Thyroid gland (tissue), 4 donors: ENCODE measurements around the gene MPP3.

Experiments
- POLR2A ChIP-seq, 2 donors: fragments of 450-650 bp; IDR thresholded peaks; one replicate each; pipeline ENCODE4 v1.6.1; 2017; ENCODE audit warnings: antibody characterized with exemption in 2 of 2, mild to moderate bottlenecking in 2 of 2, moderate library complexity in 1 of 2
- TF ChIP-seq, protein P1 (sequence below), 6 experiments: fragments of 200-600 bp in 3 of 6; fragments of 450-650 bp in 3 of 6; sonication (generic) in 3 of 6; IDR thresholded peaks; one replicate each; pipeline ENCODE4 v1.5.1; 2016 to 2019; ENCODE audit warnings: antibody characterized with exemption in 6 of 6, mild to moderate bottlenecking in 2 of 6, inconsistent platforms in 1 of 6, moderate library complexity in 1 of 6

DNA sequence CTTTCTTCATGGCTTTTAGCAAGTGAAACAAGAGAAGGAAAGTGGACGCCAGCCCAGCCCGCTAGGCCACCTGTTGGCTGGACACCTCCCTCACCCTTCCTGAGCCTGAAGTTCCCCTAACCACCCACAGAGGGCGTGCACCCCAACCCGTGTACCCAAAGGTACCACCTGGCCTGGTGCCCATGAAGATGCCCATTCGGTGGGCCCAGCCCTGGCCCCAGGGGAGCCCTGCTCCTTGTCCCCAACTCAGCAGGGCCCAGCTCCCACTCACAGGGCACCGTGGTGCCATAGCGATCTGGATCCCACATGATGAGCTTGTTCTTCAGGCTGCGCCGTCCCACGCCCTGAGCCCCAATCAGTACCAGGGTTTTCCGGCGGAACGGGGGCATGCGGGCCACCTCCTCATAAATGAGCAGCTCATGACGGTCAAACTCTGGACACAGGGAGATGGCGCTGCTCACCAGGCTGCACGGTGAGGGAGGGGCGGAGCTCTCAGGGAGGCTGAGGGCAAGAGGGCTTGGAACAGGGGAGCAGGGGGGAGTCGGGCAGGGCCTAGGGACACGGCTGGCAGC lies 47.6 kb upstream of the MPP3 start:
- TF ChIP-seq, protein P1, sequence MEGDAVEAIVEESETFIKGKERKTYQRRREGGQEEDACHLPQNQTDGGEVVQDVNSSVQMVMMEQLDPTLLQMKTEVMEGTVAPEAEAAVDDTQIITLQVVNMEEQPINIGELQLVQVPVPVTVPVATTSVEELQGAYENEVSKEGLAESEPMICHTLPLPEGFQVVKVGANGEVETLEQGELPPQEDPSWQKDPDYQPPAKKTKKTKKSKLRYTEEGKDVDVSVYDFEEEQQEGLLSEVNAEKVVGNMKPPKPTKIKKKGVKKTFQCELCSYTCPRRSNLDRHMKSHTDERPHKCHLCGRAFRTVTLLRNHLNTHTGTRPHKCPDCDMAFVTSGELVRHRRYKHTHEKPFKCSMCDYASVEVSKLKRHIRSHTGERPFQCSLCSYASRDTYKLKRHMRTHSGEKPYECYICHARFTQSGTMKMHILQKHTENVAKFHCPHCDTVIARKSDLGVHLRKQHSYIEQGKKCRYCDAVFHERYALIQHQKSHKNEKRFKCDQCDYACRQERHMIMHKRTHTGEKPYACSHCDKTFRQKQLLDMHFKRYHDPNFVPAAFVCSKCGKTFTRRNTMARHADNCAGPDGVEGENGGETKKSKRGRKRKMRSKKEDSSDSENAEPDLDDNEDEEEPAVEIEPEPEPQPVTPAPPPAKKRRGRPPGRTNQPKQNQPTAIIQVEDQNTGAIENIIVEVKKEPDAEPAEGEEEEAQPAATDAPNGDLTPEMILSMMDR (IDR thresholded peaks at IDR 0.05): peak; percentile 49 to 91 (median 84)
- TF ChIP-seq POLR2A (IDR thresholded peaks at IDR 0.05): no peak
